Adrenal gland (tissue), 12 donors: ENCODE results near the gene CAT. TPM values are rescaled to one million over a fixed set of nuclear protein-coding genes. Genes with fewer than 3 reads are reported as not detected.

Experiments
- DNase-seq, 7 donors: peaks; one replicate each; pipeline ENCODE4 v3.0.0-alpha.2; 2019 to 2020
- H3K27ac ChIP-seq, 5 donors: fragments of 200-600 bp; sonication (generic) in 4 of 5; 1 replicate in 3 of 5; 2 replicates in 2 of 5; pipeline versions ENCODE4 v1.5.1 to v1.8.0; 2016 to 2020; ENCODE audit warnings: mild to moderate bottlenecking in 1 of 5
- H3K27me3 ChIP-seq: fragments of 200-600 bp; 2 replicates; pipeline ENCODE4 v1.8.0; 2021
- H3K36me3 ChIP-seq, 2 donors: fragments of 200-600 bp; replicated peaks in 1 of 2; 1 replicate in 1 of 2; 2 replicates in 1 of 2; pipeline versions ENCODE4 v1.5.1 to v1.8.0; 2018 to 2022
- H3K4me1 ChIP-seq, 2 donors: fragments of 200-600 bp; replicated peaks in 1 of 2; 1 replicate in 1 of 2; 2 replicates in 1 of 2; pipeline versions ENCODE4 v1.5.1 to v1.8.0; 2018 to 2021
- H3K4me3 ChIP-seq, 4 donors: fragments of 200-600 bp; sonication (generic) in 3 of 4; one replicate each; pipeline ENCODE4 v1.5.1; 2016 to 2018
- H3K9me3 ChIP-seq, 3 donors: fragments of 200-600 bp; sonication (generic) in 1 of 3; replicated peaks in 1 of 3; 1 replicate in 2 of 3; 2 replicates in 1 of 3; pipeline versions ENCODE4 v1.5.1 to v1.8.0; 2016 to 2021
- POLR2A ChIP-seq, 2 donors: fragments of 450-650 bp; IDR thresholded peaks; one replicate each; pipeline ENCODE4 v1.6.1; 2017; ENCODE audit warnings: antibody characterized with exemption in 2 of 2, mild to moderate bottlenecking in 2 of 2, moderate library complexity in 1 of 2
- WGBS, 4 donors: extraction: QIAGEN DNeasy Blood & Tissue Kit in 2 of 4; methylation state at CpG; one replicate each; pipeline versions ENCODE4 v1.1.5 to v1.1.7; 2013 to 2017; 5-methylcytosine and 5-hydroxymethylcytosine counted together
- intact Hi-C, 2 donors: fragments of 100-400 bp; cut with DNase I; formaldehyde crosslinking; loops; one replicate each; pipeline versions ENCODE4 v1.14.1 to v1.15.0; 2022 to 2023
- polyA plus RNA-seq, 3 donors: library from polyadenylated mRNA; stranded (reverse); fragments of 200-250 nt in 2 of 3; fragments of 350-450 nt in 1 of 3; fragmentation: Illumina TruSeq in 1 of 3; extraction: RNeasy Lipid Tissue Mini Kit (QIAGEN cat#74804) in 1 of 3; gene quantifications; one replicate each; pipeline ENCODE4 v1.2.3, GENCODE V29; 2013 to 2014
- small RNA-seq, 2 donors: library from RNA; depleted of rRNA; stranded (forward); fragments of <200 nt; gene quantifications; one replicate each; pipeline ENCODE3, GENCODE V24; 2016
- total RNA-seq, 9 donors: library from RNA; depleted of rRNA in 4 of 9; stranded (reverse); fragments of >200 nt in 4 of 9; fragments of 120-200 nt in 1 of 9; fragmentation: NEBNext Ultra II Directional in 1 of 9; extraction: Animal tissue kit (Norgen Biotek cat#: 25700) in 1 of 9; gene quantifications; one replicate each; pipeline versions ENCODE4 v1.1.0 to v1.2.4, GENCODE V29; 2013 to 2023
- TF ChIP-seq, protein P1 (sequence below), 6 experiments: fragments of 450-650 bp in 4 of 6; fragments of 200-600 bp in 2 of 6; sonication (generic) in 1 of 6; IDR thresholded peaks; 1 replicate in 5 of 6; 2 replicates in 1 of 6; pipeline versions ENCODE4 v1.5.1 to v1.8.0; 2016 to 2021; ENCODE audit warnings: antibody characterized with exemption in 6 of 6, mild to moderate bottlenecking in 2 of 6, moderate library complexity in 1 of 6
- donor health status: healthy with polysubstance abuse.
- donor health status: Bipolar disorder and iron deficiency.
- donor health status: DM: yes; HTN: yes; CAD: no.
- donor health status: DM: no; HTN: no; CAD: no.
- donor health status: DM: no; HTN: no; CAD: no.
- donor health status: DM: yes; HTN: yes; CAD: no.

Gene CAT
- total and polyA plus RNA-seq, 12 donors: 45.8 to 302 (median 209) TPM

DNA sequence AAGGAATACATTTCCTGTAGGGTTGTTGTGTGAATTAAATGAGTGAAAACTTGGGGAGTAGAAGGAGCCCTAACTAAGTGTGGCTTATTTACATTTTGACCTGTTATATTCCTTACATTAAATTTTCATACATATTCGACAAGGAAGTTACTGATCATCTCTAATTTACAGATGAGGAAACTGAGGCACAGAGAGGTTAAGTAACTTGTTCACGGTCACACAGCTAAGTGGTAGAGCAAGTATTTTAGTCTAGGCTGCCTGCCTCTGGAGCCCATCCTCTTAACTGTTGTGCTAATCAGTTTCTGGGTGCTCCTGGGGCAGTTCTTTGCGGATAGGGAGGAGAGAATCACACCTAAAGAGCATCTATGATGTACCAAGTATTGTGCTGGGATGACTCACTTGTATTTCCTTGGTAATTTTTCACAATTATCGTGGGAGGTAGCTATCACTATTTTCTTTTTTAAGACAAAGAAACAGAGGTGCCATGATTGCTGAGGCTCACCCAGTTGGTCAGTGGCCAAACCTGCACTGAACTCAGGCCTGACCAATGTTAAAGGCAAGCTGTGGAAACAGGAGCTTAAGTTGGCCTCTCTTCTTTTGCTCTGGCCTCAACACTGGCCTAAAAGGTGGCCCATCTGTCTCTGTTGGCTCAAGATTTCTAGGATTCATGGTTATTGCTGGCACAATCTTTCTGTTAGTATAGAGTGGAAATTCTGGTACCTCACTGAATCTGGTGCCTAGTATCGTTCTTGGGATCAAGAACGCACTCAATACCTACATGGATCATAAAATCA lies 77.7 kb downstream of the CAT start:
- no peak overlapping the region for H3K4me3 ChIP-seq
- no peaks in the 10 kb centered on the region for H3K27me3 ChIP-seq
- WGBS, 4 donors: 81 to 92% (median 85%) methylated on average over 6 of the region's 6 CpGs
- TF ChIP-seq, protein P1, sequence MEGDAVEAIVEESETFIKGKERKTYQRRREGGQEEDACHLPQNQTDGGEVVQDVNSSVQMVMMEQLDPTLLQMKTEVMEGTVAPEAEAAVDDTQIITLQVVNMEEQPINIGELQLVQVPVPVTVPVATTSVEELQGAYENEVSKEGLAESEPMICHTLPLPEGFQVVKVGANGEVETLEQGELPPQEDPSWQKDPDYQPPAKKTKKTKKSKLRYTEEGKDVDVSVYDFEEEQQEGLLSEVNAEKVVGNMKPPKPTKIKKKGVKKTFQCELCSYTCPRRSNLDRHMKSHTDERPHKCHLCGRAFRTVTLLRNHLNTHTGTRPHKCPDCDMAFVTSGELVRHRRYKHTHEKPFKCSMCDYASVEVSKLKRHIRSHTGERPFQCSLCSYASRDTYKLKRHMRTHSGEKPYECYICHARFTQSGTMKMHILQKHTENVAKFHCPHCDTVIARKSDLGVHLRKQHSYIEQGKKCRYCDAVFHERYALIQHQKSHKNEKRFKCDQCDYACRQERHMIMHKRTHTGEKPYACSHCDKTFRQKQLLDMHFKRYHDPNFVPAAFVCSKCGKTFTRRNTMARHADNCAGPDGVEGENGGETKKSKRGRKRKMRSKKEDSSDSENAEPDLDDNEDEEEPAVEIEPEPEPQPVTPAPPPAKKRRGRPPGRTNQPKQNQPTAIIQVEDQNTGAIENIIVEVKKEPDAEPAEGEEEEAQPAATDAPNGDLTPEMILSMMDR (IDR thresholded peaks at IDR 0.05): no peak
- TF ChIP-seq POLR2A (IDR thresholded peaks at IDR 0.05): no peak
- no peak overlapping the region for H3K27ac ChIP-seq
- intact Hi-C loops: no loop called here
- no peak for DNase-seq
- no peaks in the 10 kb centered on the region for H3K9me3 ChIP-seq
- H3K36me3 ChIP-seq: no peaks in the 10 kb centered on the region
- H3K4me1 ChIP-seq: no peaks in the 10 kb centered on the region

DNA sequence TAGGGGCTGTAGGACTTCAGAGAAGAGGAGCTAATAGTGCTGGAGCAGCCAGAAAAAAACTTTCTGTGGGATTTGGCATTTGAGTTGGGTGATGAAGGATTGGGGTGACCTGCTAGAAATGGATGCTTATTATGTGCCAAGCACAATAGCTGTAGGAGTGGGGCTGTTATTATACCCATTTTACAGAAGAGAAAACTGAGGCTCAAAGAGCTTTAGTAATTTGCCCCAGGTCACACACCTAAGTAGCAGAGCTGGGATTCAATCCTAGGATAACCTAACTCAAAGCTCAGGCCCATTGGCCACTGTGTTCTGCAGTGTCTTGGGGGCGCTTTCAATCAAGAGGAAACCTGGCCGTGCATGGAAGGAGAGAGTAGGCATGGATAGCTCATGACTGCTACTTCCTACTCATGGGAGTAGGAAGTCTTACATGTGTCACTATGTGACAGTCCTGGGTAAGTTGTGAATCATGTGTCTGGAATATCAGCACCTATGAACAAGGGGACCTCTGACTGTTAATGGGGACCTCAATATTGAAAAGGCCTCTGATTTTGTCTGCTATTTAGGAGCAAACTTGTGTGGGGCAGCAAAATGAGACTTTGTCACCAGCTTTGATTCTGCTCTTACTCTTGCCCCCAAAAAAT lies 81.0 kb downstream of the CAT start:
- no peak overlapping the region for H3K4me3 ChIP-seq
- intact Hi-C loops: no loop called here
- TF ChIP-seq POLR2A (IDR thresholded peaks at IDR 0.05): no peak
- TF ChIP-seq, protein P1 (IDR thresholded peaks at IDR 0.05): no peak
- H3K4me1 ChIP-seq: no peaks in the 10 kb centered on the region
- DNase-seq: no peak
- WGBS, 4 donors: 83 to 100% (median 90%) methylated on average over 2 of the region's 2 CpGs
- no peak overlapping the region for H3K27ac ChIP-seq
- H3K36me3 ChIP-seq: no peaks in the 10 kb centered on the region
- no peaks in the 10 kb centered on the region for H3K9me3 ChIP-seq
- no peaks in the 10 kb centered on the region for H3K27me3 ChIP-seq

DNA sequence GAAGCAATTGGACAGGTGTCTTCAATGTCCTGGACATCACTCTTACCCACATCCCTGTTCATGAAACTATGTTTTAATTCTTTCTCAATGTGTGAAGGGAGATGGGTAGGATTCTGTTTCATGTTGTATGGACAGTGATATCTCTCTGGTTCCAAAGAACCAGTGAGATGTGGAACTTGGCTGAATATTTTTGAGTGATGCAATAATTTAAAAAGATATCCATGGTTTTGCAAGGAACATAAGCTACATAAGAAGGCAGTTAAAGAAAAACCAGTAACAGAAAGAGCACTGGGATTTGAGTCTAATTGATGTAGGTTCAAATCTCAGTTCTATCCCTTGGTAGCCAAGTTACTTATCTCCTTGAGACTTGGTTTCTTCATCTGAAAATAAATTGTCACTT lies 82.5 kb downstream of the CAT start:
- no peaks in the 10 kb centered on the region for H3K4me1 ChIP-seq
- H3K27me3 ChIP-seq: no peaks in the 10 kb centered on the region
- no peak for DNase-seq
- no peaks in the 10 kb centered on the region for H3K9me3 ChIP-seq
- H3K4me3 ChIP-seq: no peak overlapping the region
- H3K36me3 ChIP-seq: no peaks in the 10 kb centered on the region
- TF ChIP-seq POLR2A (IDR thresholded peaks at IDR 0.05): no peak
- intact Hi-C loops: no loop called here
- H3K27ac ChIP-seq: no peak overlapping the region

Small RNA genes within 50 kb of the gene (small RNA-seq; reads per million reads assigned to genes)
- 0 reads per million in 2 donors for gene AL035079.1

Other genes starting within 250 kb of the CAT start
- gene ABTB2, start 80.9 kb upstream of the CAT start, total RNA-seq: 10 to 100 TPM in 1 of 9 donors, 1 to 10 TPM in 8; 3.7 to 32.3 (median 6.5) TPM
- gene ABTB2, start 80.9 kb upstream of the CAT start, polyA plus RNA-seq: 1 to 10 TPM; 1.9 to 9.2 (median 2.8) TPM
- gene ELF5, start 74.9 kb downstream of the CAT start, total RNA-seq: not detected
- gene ELF5, start 74.9 kb downstream of the CAT start, polyA plus RNA-seq: under 1 TPM in 1 of 3 donors, not detected in 2; 0.03 TPM
- 1 to 10 TPM in 5 of 9 donors, under 1 TPM in 4; 0.11 to 6.8 (median 1.1) TPM for gene EHF, start 182.2 kb downstream of the CAT start, total RNA-seq
- gene EHF, start 182.2 kb downstream of the CAT start, polyA plus RNA-seq: under 1 TPM; 0.38 to 0.64 (median 0.40) TPM